Fibroblast of lung (primary cell): ENCODE results near the gene RAC2.
A peak's percentile ranks its signal among the peaks of the same experiment; 100 is the strongest.

ENCODE experiments used
- EZH2 ChIP-seq: IDR thresholded peaks from 2 replicates; pipeline ENCODE4 v1.5.1; 2012; ENCODE audit warnings: low read length, control low read depth, mild to moderate bottlenecking; ENCODE audit errors: missing control alignments
- TF ChIP-seq, protein P1 (sequence below), 2 donors: IDR thresholded peaks in 1 of 2; conservative IDR thresholded peaks in 1 of 2; 1 replicate in 1 of 2; 2 replicates in 1 of 2; pipeline ENCODE4 v1.5.1; 2011 to 2012; ENCODE audit warnings: low read length in 2 of 2, control low read depth in 1 of 2, inconsistent platforms in 1 of 2, low read depth in 1 of 2, mild to moderate bottlenecking in 1 of 2

- TF ChIP-seq, protein P1, sequence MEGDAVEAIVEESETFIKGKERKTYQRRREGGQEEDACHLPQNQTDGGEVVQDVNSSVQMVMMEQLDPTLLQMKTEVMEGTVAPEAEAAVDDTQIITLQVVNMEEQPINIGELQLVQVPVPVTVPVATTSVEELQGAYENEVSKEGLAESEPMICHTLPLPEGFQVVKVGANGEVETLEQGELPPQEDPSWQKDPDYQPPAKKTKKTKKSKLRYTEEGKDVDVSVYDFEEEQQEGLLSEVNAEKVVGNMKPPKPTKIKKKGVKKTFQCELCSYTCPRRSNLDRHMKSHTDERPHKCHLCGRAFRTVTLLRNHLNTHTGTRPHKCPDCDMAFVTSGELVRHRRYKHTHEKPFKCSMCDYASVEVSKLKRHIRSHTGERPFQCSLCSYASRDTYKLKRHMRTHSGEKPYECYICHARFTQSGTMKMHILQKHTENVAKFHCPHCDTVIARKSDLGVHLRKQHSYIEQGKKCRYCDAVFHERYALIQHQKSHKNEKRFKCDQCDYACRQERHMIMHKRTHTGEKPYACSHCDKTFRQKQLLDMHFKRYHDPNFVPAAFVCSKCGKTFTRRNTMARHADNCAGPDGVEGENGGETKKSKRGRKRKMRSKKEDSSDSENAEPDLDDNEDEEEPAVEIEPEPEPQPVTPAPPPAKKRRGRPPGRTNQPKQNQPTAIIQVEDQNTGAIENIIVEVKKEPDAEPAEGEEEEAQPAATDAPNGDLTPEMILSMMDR (conservative IDR thresholded peaks at IDR 0.05 in 1 of 2, IDR thresholded peaks at IDR 0.05 in 1 of 2; ENCODE audit: low read depth in 1 of 2, low read length in 2 of 2), result peak; percentile 64 to 87
- TF ChIP-seq EZH2, result no peak
These were observed 23.1 kb upstream of the RAC2 start for GRCh38 chr22:37267135-37267587.
